22Rv1 (cell line): ENCODE results near the gene RBM25.

Source experiments
- ZFX ChIP-seq: fragments of 450-650 bp; IDR thresholded peaks from 2 replicates; pipeline ENCODE4 v1.6.1; 2017; ENCODE audit warnings: antibody characterized with exemption, borderline replicate concordance
- TF ChIP-seq, protein P1 (sequence below): fragments of 450-650 bp; IDR thresholded peaks from 2 replicates; pipeline ENCODE4 v1.5.1; 2017; ENCODE audit warnings: mild to moderate bottlenecking

DNA sequence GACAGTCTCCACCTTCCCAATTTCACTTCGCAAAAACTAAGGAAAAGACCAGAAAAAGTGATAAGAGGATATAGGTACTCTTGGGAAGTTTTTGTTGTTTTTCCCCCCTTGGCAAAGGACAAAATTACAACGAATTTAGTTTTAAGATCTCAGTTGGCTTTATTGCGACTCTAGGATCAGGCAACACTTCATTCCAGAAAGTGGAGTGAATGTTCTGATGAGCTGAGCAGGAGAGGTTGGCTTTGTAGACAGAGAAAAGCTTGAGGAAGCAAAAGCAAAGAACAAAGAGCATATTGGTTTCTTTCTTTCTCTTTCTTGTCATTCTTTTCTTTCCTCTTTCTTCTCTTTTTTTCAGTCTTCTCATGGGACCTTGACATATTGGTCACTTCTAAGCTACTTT, 30.8 kb upstream of the RBM25 start:
- TF ChIP-seq, protein P1, sequence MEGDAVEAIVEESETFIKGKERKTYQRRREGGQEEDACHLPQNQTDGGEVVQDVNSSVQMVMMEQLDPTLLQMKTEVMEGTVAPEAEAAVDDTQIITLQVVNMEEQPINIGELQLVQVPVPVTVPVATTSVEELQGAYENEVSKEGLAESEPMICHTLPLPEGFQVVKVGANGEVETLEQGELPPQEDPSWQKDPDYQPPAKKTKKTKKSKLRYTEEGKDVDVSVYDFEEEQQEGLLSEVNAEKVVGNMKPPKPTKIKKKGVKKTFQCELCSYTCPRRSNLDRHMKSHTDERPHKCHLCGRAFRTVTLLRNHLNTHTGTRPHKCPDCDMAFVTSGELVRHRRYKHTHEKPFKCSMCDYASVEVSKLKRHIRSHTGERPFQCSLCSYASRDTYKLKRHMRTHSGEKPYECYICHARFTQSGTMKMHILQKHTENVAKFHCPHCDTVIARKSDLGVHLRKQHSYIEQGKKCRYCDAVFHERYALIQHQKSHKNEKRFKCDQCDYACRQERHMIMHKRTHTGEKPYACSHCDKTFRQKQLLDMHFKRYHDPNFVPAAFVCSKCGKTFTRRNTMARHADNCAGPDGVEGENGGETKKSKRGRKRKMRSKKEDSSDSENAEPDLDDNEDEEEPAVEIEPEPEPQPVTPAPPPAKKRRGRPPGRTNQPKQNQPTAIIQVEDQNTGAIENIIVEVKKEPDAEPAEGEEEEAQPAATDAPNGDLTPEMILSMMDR = no peak
- no peak for TF ChIP-seq ZFX
